ENCODE measurements around the gene PPARD.
"Not testable (repeated sequence)": the region's sequence is repeated elsewhere in the genome, so short reads cannot be mapped to it uniquely, and the experiment has no call there.

PPARD gene

DNA sequence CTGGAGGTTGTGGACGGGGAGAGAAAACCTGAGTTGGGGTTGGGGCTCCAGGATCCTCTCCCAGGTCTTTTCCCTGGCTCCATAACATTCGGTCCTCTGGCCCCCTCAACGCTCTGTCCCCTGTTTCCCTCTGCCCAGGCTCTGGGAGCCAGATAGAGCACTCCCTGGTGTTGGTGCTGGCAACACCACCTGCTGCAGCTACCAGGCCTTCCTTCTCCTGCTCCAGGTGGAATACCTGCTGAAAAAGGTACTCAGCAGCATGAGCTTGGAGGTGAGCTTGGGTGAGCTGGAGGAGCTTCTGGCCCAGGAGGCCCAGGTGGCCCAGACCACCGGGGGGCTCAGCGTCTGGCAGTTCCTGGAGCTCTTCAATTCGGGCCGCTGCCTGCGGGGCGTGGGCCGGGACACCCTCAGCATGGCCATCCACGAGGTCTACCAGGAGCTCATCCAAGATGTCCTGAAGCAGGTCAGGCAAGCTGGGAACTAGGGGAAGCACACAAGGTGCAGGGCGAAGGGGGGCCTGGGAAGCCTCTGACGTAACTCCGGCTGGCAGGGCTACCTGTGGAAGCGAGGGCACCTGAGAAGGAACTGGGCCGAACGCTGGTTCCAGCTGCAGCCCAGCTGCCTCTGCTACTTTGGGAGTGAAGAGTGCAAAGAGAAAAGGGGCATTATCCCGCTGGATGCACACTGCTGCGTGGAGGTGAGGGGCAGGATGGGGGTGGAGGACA is 30.1 kb upstream of the PPARD start:
- DNase-seq (ENCODE audit: low spot score) = no peak

DNA sequence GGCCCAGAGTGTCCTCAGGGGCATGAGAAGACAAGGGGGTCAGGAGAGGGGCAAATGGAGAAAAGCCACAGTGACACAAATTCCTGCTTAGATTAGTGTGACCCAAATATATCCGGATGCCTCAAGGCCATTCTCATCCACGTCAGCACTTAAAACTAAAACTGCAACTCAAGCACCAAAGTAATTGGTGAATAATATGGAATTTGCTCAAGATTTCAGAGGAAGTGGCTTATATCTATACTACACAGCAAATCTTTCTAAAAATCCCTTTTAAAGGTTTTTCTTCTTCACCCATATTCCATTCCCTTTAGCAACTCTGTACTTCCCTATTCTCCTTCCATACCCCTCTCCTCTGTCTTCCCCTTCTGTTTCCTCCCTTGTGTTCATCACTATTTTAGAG is 29.6 kb upstream of the PPARD start:
- no peak for DNase-seq (ENCODE audit: low spot score)

DNA sequence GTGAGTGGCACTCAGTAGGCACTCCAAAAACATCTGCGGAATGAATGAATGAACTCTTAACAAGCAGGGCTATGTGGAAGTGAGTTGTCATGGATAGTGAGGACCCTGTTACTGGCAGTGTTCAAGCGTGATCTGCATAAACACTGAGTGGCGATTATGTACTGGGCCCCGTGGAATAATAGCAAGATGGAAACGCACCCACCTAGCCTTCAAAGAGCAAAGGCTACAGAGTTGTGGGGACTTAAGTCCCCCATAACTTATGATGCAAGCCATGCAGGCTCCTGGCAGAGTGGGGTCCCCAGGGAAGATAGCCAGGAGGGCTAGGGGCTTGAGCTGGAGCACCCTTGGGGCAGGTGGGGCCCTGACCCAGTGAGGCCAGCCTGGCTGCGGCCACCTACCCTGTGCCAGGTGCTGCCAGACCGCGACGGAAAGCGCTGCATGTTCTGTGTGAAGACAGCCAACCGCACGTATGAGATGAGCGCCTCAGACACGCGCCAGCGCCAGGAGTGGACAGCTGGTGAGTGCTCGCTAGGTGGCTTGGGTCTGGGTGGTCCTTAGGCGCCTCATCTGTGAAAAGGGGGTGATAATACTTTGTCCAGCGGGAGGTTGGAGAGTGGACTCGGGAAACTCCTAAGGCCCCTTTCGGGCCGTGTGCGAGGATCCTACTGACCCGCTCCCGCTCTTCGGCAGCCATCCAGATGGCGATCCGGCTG is 24.7 kb upstream of the PPARD start:
- no peak for DNase-seq (ENCODE audit: low spot score)

DNA sequence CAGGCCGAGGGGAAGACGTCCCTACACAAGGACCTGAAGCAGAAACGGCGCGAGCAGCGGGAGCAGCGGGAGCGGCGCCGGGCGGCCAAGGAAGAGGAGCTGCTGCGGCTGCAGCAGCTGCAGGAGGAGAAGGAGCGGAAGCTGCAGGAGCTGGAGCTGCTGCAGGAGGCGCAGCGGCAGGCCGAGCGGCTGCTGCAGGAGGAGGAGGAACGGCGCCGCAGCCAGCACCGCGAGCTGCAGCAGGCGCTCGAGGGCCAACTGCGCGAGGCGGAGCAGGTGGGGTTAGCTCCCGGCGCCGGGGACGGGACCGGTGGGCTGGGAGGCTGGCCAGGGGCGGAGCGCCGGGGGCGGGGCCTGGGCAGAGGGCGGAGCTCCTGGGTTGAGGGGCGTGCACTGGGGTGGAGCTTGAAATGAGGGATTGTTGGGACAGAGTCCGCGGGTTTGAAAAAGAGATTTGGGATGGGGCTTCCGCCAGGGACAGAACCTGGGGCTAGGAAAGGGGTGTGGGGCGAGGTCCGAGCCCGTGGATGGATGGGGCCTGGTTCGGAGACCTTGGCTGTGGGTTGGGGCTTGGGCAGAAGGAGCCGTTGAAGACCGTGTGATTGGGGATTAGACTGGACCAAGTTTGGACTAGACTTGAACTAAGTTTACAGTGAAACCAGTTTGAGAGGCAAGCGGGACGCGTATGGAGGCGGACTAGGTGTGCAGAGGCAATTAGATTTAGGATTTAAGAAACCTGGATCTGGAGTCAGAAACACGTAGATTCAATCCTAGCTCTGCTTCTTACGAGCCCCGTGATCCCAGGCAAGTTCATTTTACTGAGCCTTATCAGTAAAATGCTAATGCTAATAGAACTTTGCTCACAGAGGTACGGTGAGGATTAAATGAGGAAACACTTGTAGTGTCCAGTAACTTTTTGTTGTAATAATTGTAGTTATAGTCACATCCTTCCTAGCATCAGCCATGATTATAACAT is 23.9 kb upstream of the PPARD start:
- DNase-seq (ENCODE audit: low spot score) = peak; percentile 91

DNA sequence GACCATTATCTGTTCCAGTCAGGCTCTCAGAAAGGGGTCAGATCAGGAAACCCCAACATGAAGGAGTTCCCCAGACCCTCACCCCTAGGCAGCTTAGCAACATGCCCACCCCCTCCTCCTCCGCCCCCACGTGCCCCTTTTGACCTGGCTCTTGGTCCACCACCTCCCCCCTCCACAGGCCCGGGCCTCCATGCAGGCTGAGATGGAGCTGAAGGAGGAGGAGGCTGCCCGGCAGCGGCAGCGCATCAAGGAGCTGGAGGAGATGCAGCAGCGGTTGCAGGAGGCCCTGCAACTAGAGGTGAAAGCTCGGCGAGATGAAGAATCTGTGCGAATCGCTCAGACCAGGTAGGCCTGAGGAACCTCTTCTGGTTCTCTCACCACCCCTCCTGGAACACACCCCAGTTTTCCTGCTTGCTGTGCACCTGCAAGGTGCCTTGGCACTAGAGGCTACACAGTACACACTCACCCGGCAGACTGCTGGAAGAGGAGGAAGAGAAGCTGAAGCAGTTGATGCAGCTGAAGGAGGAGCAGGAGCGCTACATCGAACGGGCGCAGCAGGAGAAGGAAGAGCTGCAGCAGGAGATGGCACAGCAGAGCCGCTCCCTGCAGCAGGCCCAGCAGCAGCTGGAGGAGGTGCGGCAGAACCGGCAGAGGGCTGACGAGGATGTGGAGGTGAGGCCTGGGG is 22.9 kb upstream of the PPARD start:
- DNase-seq (ENCODE audit: low spot score) = no peak

DNA sequence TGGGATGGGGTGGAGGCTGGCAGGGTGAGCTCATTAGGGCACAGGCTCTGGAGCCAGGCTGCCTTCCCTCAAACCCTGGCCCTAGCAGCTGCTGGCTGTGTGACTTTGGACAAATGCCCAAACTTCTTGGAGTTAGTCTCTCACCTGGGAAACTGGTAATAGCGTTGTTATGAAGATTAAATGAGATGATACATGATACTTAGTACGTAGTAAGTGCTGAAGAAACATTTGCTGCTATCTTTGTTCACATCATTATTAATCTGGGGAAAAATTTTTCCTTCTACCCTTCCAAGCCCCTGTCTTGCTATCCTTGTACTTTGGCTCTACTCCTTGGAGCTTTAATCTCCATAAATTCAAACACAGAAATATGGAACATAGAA is 22.3 kb upstream of the PPARD start:
- no peak for DNase-seq (ENCODE audit: low spot score)

DNA sequence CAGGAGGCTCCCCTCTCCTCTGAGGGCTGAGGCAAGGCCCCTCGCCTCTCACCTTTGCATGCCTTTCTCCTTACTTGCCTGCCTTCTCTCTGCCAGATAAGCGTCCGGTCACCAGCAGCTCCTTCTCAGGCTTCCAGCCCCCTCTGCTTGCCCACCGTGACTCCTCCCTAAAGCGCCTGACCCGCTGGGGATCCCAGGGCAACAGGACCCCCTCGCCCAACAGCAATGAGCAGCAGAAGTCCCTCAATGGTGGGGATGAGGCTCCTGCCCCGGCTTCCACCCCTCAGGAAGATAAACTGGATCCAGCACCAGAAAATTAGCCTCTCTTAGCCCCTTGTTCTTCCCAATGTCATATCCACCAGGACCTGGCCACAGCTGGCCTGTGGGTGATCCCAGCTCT is 21.3 kb upstream of the PPARD start:
- no peak for DNase-seq (ENCODE audit: low spot score)

DNA sequence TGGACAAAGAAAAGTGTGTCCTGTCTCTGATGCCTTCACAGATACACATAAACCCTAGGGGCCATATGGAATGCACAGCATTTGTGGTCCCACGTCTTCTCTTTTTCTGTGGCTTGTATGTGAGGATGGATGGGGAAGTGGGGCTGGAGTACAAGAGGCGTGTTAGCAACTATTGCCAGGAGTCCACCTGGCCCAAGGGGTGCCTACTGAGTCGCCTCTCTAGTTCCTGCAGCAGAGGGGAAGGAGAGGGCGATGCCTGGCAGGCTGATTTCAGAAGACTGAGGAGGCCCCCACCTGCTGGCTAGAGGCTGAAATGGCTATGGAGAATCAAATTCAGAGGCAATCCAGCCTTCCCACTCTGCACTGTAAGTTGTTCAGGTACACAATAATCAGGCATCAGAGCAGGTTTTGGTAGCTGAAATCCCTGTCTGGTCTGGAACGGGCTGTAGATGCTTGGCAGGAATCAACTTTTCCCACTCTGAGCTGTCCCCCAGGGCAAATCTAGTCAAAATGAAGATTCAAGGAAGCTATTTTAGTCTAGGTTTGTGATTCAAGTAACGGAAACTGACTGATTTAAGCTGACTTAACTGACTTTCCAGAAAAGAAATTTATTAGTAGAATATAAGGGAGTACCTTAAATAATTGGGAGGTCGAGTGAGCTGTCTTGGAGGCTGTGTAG is 14.9 kb upstream of the PPARD start:
- peak; percentile 69 for DNase-seq (ENCODE audit: low spot score)

DNA sequence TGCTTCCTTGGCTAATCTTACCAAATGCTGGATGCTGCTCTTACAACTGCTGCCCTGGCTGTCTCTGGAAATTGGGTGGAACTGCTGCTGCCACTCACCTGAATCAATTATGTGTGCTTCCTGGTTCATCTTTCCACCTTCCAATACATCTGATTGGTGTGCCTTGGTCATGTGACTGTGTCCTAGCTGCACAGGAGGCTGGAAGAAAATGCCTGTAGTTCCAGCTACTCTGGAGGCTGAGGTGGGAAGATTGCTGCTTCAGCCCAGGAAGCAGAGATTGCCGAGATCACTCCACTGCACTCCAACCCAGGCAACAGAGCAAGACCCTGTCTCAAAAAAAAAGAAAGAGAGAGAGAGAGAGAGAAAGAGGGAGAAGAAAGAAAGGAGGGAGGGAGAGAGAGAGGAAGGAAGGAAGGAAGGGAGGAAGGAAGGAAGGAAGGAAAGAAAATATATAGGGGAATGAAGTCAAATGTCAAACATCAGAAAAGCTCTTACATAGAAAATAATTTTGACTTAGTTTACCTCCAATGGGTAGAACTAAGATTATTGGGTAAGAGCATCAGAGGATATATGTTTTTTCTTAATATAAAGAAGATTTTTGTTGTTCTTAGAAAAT is 14.1 kb upstream of the PPARD start:
- DNase-seq (ENCODE audit: low spot score) = no peak

DNA sequence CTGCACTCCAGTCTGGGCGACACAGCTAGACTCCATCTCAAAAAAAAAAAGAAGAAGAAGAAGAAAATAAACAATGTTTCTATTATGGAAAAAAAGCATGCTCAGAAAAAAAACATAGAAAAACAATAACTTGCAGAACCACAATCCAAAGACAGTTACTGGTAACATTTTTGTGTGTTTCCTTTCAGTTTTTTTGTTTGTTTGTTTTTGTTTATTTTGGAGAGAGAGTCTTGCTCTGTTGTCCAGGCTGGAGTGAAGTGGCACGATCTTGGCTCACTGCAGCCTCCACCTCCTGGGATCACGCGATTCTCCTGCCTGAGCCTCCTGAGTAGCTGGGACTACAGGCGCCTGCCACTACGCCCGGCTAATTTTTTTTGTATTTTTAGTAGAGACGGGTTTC is 13.4 kb upstream of the PPARD start:
- not testable (repeated sequence) for DNase-seq (ENCODE audit: low spot score)

DNA sequence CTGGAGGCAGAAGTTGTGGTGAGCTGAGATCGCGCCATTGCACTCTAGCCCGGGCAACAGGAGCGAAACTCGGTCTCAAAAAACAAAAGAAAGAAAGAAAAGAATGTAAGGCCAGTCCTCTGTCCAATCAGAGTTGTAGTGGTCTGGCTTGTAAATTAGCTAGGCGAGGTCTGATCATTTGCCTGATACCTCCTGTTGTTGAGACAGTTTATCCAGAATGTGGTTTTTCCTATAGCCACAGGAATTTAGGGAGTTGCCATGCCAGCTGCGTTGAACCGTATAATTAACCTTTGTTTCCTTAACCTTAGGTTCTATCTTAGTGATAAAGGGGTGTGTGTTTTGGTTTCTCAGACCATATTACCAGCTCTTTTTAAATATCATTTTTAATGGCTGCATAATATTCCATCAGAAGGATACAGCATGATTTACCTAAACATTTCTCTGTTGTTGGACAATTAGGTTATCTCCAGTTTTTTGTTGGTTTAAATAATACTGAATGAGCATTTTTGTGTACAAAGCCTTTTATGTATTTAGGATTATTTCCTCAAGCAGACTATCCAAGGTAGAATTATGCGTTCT is 11.7 kb upstream of the PPARD start:
- DNase-seq (ENCODE audit: low spot score) = no peak

DNA sequence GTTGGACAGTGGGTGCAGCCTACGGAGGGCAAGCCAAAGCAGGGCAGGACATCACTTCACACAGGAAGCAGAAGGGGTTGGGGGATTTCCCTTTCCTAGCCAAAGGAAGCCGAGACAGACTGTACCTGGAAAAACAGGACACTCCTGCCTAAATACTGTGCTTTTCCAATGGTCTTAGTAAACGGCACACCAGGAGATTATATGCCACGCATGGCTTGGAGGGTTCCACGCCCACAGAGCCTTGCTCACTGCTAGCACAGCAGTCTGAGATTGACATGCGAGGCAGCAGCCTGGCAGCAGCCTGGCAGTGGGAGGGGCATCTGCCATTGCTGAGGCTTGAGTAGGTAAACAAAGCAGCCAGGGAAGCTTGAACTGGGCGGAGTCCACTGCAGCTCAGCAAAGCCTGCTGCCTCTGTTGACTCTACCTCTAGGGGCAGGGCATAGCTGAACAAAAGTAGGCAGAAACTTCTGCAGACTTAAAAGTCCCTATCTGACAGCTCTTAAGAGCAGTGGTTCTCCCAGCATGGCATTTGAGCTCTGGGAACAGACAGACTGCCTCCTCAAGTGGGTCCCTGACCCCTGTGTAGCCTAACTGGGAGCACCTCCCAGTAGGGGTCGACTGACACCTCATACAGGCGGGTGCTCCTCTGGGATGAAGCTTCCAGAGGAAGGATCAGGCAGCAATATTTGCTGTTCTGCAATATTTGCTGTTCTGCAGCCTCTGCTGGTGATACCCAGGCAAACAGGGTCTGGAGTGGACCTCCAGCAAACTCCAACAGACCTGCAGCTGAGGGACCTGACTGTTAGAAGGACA is 10.1 kb upstream of the PPARD start:
- peak; percentile 52 for DNase-seq (ENCODE audit: low spot score)

DNA sequence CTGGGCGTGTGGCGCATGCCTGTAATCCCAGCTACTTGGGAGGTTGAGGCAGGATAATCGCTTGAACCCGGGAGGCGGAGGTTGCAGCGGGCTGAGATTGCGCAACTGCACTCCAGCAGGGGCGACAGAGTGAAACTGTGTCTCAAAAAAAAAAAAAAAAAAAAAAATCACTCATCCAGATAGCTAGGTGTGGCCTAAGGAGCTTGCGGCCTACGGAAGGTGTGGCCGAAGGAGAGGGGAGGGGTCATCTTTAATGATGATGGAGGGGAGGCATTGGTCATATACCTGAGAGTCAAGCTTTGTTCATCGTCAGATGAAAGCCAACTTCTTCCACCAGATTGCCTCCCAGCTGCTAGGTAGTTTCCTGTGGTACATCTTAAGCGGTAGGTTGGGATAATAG is 801 bp upstream of the PPARD start:
- peak; percentile 35 for DNase-seq (ENCODE audit: low spot score)

DNA sequence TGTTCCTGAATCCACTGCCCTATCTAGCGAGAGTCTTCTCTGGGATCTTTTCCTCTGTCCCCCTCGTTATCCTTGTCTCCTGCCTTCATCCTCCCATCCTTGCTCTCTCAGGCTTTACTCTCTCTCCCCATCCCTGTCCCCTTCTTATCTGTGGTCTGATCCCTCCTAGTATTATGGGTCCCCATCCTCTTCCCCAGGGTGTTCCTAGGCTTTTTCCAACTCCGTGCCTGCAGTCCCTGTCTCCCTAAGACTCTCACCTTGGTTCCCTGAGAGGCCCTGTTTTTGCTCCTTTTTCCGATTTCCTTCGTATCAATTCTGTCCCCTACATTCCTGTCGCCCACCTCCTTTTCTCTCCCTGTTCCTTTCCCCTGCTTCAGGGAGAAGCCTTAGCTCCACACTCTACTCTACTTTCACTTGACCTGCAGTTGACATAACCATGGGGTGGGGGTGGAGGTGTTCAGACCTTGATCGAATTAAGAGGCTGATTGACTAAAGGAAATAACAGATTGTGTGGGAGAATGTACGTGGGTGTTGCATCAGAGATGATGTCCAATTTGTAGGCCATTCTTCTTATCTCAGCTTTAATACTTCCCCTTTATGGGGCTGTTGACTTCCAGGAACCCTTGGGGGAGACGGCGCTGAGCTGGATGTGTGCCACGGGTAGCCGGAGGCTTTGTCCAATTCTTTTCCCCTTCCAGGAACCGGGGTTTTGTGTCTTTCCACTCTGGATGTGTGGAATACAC is 905 bp downstream of the PPARD start:
- no peak for DNase-seq (ENCODE audit: low spot score)

DNA sequence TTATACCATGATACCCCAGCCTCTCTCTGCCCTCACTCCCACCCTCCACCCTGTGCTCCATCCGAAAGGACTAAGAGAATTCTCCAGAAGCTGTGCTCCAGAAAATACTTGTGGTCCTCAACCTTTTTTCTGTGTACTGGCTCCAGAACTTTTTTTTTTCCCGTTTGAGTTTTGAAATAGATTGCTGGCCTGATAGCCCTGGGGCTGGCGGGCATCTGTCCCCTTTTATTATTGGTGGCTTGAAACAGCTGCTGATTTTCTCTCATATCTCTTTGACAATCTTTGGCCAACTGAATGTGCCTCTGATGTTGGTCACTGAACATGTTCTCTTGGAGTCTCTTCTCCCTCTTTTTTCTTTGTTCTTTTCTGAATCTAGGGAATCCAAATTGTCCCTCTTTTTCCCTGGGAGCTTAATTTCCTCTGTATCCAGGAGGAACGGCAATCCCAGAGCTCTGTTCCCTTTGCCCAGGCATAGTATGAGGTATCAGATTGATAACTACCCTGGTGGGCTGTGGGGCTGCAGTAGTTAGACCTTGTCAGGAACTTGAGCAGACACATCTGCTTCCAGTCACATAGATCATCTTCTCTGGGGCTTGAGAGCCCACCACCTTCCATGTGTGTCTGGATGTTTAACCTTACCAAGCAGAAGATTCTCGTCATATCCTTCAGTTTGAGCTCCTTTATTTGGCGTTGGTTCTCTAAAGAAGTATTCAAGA is 1.6 kb downstream of the PPARD start:
- peak; percentile 56 for DNase-seq (ENCODE audit: low spot score)

DNA sequence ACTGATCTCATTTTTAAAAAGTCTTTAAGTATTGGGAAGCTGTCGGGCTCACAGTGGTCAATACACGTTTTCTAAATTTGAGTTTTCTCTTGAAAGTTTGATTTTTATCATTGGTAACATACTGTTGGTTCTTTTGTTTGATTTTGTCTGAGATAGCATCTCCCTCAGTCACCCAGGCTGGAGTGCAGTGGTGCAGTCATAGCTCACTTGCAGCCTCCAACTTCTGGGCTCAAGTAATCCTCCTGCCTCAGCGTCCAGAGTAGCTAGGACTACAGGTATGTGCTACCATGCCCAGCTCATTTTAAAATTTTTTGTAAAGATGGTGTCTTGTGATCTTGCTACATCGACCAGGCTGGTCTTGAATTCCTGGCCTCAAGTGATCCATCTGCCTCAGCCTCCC is 9.1 kb downstream of the PPARD start:
- no peak for DNase-seq (ENCODE audit: low spot score)

DNA sequence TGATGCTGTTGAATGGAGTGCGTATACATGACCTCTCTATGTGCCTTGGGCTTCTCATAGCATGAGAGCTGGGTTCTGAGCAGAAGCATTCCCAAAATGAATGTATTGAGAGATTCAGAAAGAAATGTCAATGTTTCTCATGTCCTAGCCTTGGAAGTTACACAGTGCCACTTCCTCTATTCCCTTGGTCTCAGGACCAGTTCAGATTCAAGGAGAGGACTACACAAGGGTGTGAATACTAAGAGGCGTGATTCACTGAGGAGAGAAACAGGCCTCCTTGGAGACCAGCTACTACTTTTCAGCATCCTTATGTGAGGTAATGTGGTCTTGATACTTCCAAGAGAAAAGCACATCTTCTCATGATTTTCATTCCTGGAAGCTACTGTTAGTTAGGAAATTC is 10.4 kb downstream of the PPARD start:
- no peak for DNase-seq (ENCODE audit: low spot score)
